K562 (cell line): ENCODE data around the gene HIPK2. TPM values are rescaled to one million over a fixed set of nuclear protein-coding genes. Genes with fewer than 3 reads are reported as not detected.
A peak's percentile ranks its signal among the peaks of the same experiment; 100 is the strongest.

Source experiments
- C11orf30 ChIP-seq: fragments of 450-650 bp; IDR thresholded peaks from 2 replicates; pipeline ENCODE4 v1.6.1; 2016; ENCODE audit warnings: low read depth, mild to moderate bottlenecking
- FIP1L1 ChIP-seq: fragments of 200-400 bp; formaldehyde crosslinking; IDR thresholded peaks from 2 replicates; pipeline ENCODE4 v1.6.1; 2018; ENCODE audit warnings: mild to moderate bottlenecking, low read depth, low read length; ENCODE audit not compliant: poor library complexity, severe bottlenecking
- JUN ChIP-seq, 2 experiments: sonication (generic) in 1 of 2; formaldehyde crosslinking in 1 of 2; IDR thresholded peaks; 2 replicates each; pipeline versions ENCODE4 v1.6.1 to v1.8.0; 2012 to 2022; ENCODE audit warnings: borderline replicate concordance in 2 of 2, mild to moderate bottlenecking in 2 of 2, improper control_type of control experiment in 1 of 2, low read depth in 1 of 2, low read length in 1 of 2, missing genetic modification reagents in 1 of 2
- MAFF ChIP-seq: IDR thresholded peaks from 2 replicates; pipeline ENCODE4 v1.6.1; 2012; ENCODE audit warnings: low read length, improper control_type of control experiment
- MAFG ChIP-seq: fragments of 450-650 bp; conservative IDR thresholded peaks from 2 replicates; pipeline ENCODE4 v1.6.1; 2016; ENCODE audit warnings: missing genetic modification characterization, missing compliant biosample characterization
- MAFK ChIP-seq: IDR thresholded peaks from 2 replicates; pipeline ENCODE4 v1.6.1; 2011; ENCODE audit warnings: low read length, improper control_type of control experiment
- NEUROD1 ChIP-seq: fragments of 150-350 bp; IDR thresholded peaks from 2 replicates; pipeline ENCODE4 v1.6.1; 2014; ENCODE audit warnings: borderline replicate concordance, low read length, low read depth; ENCODE audit not compliant: partially characterized antibody
- SMAD1 ChIP-seq: fragments of 150-350 bp; IDR thresholded peaks from 2 replicates; pipeline ENCODE4 v1.6.1; 2014; ENCODE audit warnings: low read length, low read depth; ENCODE audit not compliant: partially characterized antibody
- TOE1 ChIP-seq, 2 experiments: fragments of 450-650 bp in 1 of 2; sonication (generic) in 1 of 2; formaldehyde crosslinking in 1 of 2; IDR thresholded peaks; 2 replicates each; pipeline versions ENCODE4 v1.7.1 to v1.8.0; 2016 to 2022; ENCODE audit warnings: borderline replicate concordance in 2 of 2, mild to moderate bottlenecking in 2 of 2, antibody characterized with exemption in 1 of 2, inconsistent platforms in 1 of 2, low read depth in 1 of 2, missing genetic modification reagents in 1 of 2, moderate library complexity in 1 of 2
- YBX1 ChIP-seq: fragments of 450-650 bp; IDR thresholded peaks from 2 replicates; pipeline ENCODE4 v1.7.1; 2016; ENCODE audit warnings: mild to moderate bottlenecking
- ZFX ChIP-seq: sonication (generic); formaldehyde crosslinking; IDR thresholded peaks from 2 replicates; pipeline ENCODE4 v1.8.0; 2022; ENCODE audit warnings: mild to moderate bottlenecking, missing genetic modification reagents, moderate library complexity
- ZNF239 ChIP-seq: fragments of 250-450 bp; sonication (Bioruptor Pico); IDR thresholded peaks from 2 replicates; pipeline ENCODE4 v1.4.0; 2020; ENCODE audit warnings: mild to moderate bottlenecking
- ZNF75A ChIP-seq: fragments of 450-650 bp; formaldehyde crosslinking; IDR thresholded peaks from 2 replicates; pipeline ENCODE4 v1.4.0; 2020; ENCODE audit warnings: mild to moderate bottlenecking
- polyA plus RNA-seq, 8 experiments: library from polyadenylated mRNA; depleted of rRNA in 4 of 8; stranded (reverse) in 5 of 8; unstranded in 3 of 8; fragments of >200 nt; fragmentation: Nextera tagmentation in 2 of 8; fragmentation: Illumina TruSeq in 1 of 8; extraction: Ambion mirVana in 2 of 8; extraction: Trizol in 1 of 8; gene quantifications; 2 replicates each; pipeline versions ENCODE4 v1.2.1 to v1.2.3, GENCODE V29; 2011 to 2014; ENCODE audit warnings: inconsistent platforms in 1 of 8, missing spikeins in 1 of 8
- total RNA-seq, 7 experiments: library from RNA; depleted of rRNA in 6 of 7; stranded (reverse); fragments of >200 nt in 6 of 7; fragmentation: Illumina TruSeq in 2 of 7; extraction: Trizol in 2 of 7; gene quantifications; 2 replicates each; pipeline versions ENCODE4 v1.2.1 to v1.2.3, GENCODE V29; 2011 to 2021; ENCODE audit warnings: low replicate concordance in 1 of 7

HIPK2 gene
- total and polyA plus RNA-seq, 9 of the 15 experiments (the other 6 are each of a cell fraction or from before 2014, with no cell fraction given), result 0.69 to 19.8 (median 5.1) TPM

GRCh38 chr7:139666501-139666900 is 111.3 kb downstream of the HIPK2 start (continued):
- TF ChIP-seq FIP1L1, result no peak
- no peak for TF ChIP-seq ZNF75A (CRISPR knock-in tag)
- TF ChIP-seq YBX1, result no peak
- no peak for TF ChIP-seq ZFX (CRISPR knock-in tag)
- TF ChIP-seq MAFG (tag), result peak; percentile 84
- peak; percentile 86 for TF ChIP-seq C11orf30
- peak; percentile 75 for TF ChIP-seq MAFK
- no peak for TF ChIP-seq JUN (IDR thresholded peaks at IDR 0.05; ENCODE audit: borderline replicate concordance, low read depth, low read length)
- TF ChIP-seq JUN (CRISPR knock-in tag; IDR thresholded peaks at IDR 0.05; ENCODE audit: borderline replicate concordance), result no peak
- no peak for TF ChIP-seq NEUROD1
- peak; percentile 82 for TF ChIP-seq MAFF
- TF ChIP-seq TOE1 (IDR thresholded peaks at IDR 0.05; ENCODE audit: borderline replicate concordance), result no peak
- TF ChIP-seq TOE1 (CRISPR knock-in tag; IDR thresholded peaks at IDR 0.05; ENCODE audit: borderline replicate concordance, low read depth), result no peak
- TF ChIP-seq SMAD1, result no peak
- TF ChIP-seq ZNF239, result no peak
- TF ChIP-seq, all 486 proteins: peak for 6
